GM12875 (cell line): ENCODE results near the gene STARD9.
A peak's percentile ranks its signal among the peaks of the same experiment; 100 is the strongest.

Experiments
- H3K4me3 ChIP-seq: one replicate; pipeline ENCODE4 v1.5.1; 2011; ENCODE audit warnings: low read depth, low read length, control low read depth
- CTCF ChIP-seq: IDR thresholded peaks from 2 replicates; pipeline ENCODE4 v1.5.1; 2011; ENCODE audit warnings: low read depth, mild to moderate bottlenecking, control low read depth, inconsistent platforms, low read length, moderate library complexity, borderline replicate concordance; ENCODE audit not compliant: insufficient read depth

The STARD9 gene

GRCh38 chr15:42575188-42576039 lies at the start of gene STARD9:
Gene STARD9 (plus strand): TSS chr15:42575606. CDS start chr15:42575716, 110 bp downstream.
- H3K4me3 ChIP-seq: peak within 1 kb of the TSS; percentile 77
- no peak for TF ChIP-seq CTCF

GRCh38 chr15:42528970-42529369 lies 46.4 kb upstream of the STARD9 start:
- H3K4me3 ChIP-seq: no peak overlapping the region
- TF ChIP-seq CTCF: no peak

GRCh38 chr15:42533246-42533645 lies 42.2 kb upstream of the STARD9 start:
- no peak for TF ChIP-seq CTCF
- no peak overlapping the region for H3K4me3 ChIP-seq

GRCh38 chr15:42544853-42545629 lies 30.4 kb upstream of the STARD9 start:
- H3K4me3 ChIP-seq: no peak overlapping the region
- no peak for TF ChIP-seq CTCF

- no peak for TF ChIP-seq CTCF
- peak overlapping the region; percentile 99 for H3K4me3 ChIP-seq
Observed at GRCh38 chr15:42547918-42548248, 27.5 kb upstream of the STARD9 start.

GRCh38 chr15:42548249-42549031 lies 27.0 kb upstream of the STARD9 start, which contains the start of the genes HAUS2 and LRRC57:
Gene HAUS2 (plus strand): TSS chr15:42548838. CDS start chr15:42548873, 35 bp downstream.
Gene LRRC57 (minus strand): TSS chr15:42548793. CDS start chr15:42548434, 359 bp downstream.
- TF ChIP-seq CTCF: no peak
- peak within 1 kb of the TSS; percentile 99 for H3K4me3 ChIP-seq
